GM18951 (cell line): ENCODE measurements around the gene YWHAQ.

ENCODE experiments used
- POLR2A ChIP-seq: IDR thresholded peaks from 4 replicates; pipeline ENCODE4 v1.6.1; 2011; ENCODE audit warnings: mild to moderate bottlenecking; ENCODE audit not compliant: insufficient read length, insufficient read depth; ENCODE audit errors: extremely low read depth
- in situ Hi-C: fragments of 300-500 bp; cut with MboI; formaldehyde crosslinking; loops from one replicate; pipeline ENCODE4 v1.12.0; 2022; ENCODE audit warnings: low sequenced_read_pairs, mixed read lengths, inconsistent platforms; ENCODE audit not compliant: unreplicated experiment

YWHAQ gene

GRCh38 chr2:9648821-9649220, 18.0 kb upstream of the YWHAQ start:
- in situ Hi-C loops: no loop called here
- TF ChIP-seq POLR2A: no peak

- in situ Hi-C loops: no loop called here
- no peak for TF ChIP-seq POLR2A
Observed at GRCh38 chr2:9647884-9648283, 17.1 kb upstream of the YWHAQ start.

GRCh38 chr2:9646196-9647030, 15.6 kb upstream of the YWHAQ start:
- TF ChIP-seq POLR2A: no peak
- in situ Hi-C loops: no loop called here

GRCh38 chr2:9644603-9645002, 13.8 kb upstream of the YWHAQ start:
- TF ChIP-seq POLR2A: no peak
- in situ Hi-C loops: no loop called here

- in situ Hi-C loops: no loop called here
- no peak for TF ChIP-seq POLR2A
Observed at GRCh38 chr2:9644021-9644420, 13.2 kb upstream of the YWHAQ start.

- TF ChIP-seq POLR2A: no peak
- in situ Hi-C loops: no loop called here
Observed at GRCh38 chr2:9641641-9642040, 10.8 kb upstream of the YWHAQ start.

- in situ Hi-C loops: no loop called here
- no peak for TF ChIP-seq POLR2A
Observed at GRCh38 chr2:9640403-9641104, 9.8 kb upstream of the YWHAQ start.

GRCh38 chr2:9639740-9640343, 9.0 kb upstream of the YWHAQ start:
- in situ Hi-C loops: no loop called here
- no peak for TF ChIP-seq POLR2A

GRCh38 chr2:9639000-9639602, 8.3 kb upstream of the YWHAQ start:
- in situ Hi-C loops: no loop called here
- TF ChIP-seq POLR2A: no peak

- in situ Hi-C loops: no loop called here
Observed at GRCh38 chr2:9638532-9638931, 7.7 kb upstream of the YWHAQ start.

GRCh38 chr2:9637330-9637729, 6.5 kb upstream of the YWHAQ start:
- in situ Hi-C loops: no loop called here
- TF ChIP-seq POLR2A: no peak

More at GRCh38 chr2:9638532-9638931, 7.7 kb upstream of the YWHAQ start:
- no peak for TF ChIP-seq POLR2A

GRCh38 chr2:9634133-9634532, 3.3 kb upstream of the YWHAQ start:
- in situ Hi-C loops: no loop called here
- TF ChIP-seq POLR2A: no peak

- TF ChIP-seq POLR2A: no peak
- in situ Hi-C loops: no loop called here
Observed at GRCh38 chr2:9631878-9632700, 1.3 kb upstream of the YWHAQ start.

- no peak for TF ChIP-seq POLR2A
- in situ Hi-C loops: no loop called here
Observed at GRCh38 chr2:9631553-9631819, 689 bp upstream of the YWHAQ start.
